GM23338 (cell line): ENCODE results near the gene CHI3L1. TPM values are rescaled to one million over a fixed set of nuclear protein-coding genes. Genes with fewer than 3 reads are reported as not detected.

Source experiments
- ATAC-seq: fragments of 200-7000 bp; cut with Tn5 transposase; 3 replicates; pipeline ENCODE4 v1.9.1; 2020
- DNase-seq: peaks from one replicate; pipeline ENCODE4 v3.0.0-alpha.2; 2015; ENCODE audit warnings: low spot score
- H2AFZ ChIP-seq: fragments of 200-600 bp; sonication (generic); 2 replicates; pipeline ENCODE4 v1.8.0; 2016; ENCODE audit warnings: antibody characterized with exemption, mild to moderate bottlenecking, moderate library complexity
- H3F3A ChIP-seq: fragments of 200-600 bp; sonication (generic); replicated peaks from 2 replicates; pipeline ENCODE4 v1.8.0; 2017; ENCODE audit warnings: antibody characterized with exemption, mixed run types, low read depth
- H3K27ac ChIP-seq: fragments of 200-600 bp; sonication (generic); 2 replicates; pipeline ENCODE4 v1.6.1; 2016; ENCODE audit warnings: low read depth
- H3K27me3 ChIP-seq: fragments of 200-600 bp; sonication (generic); 2 replicates; pipeline ENCODE4 v1.8.0; 2016; ENCODE audit warnings: mild to moderate bottlenecking, mixed run types, moderate library complexity; ENCODE audit not compliant: insufficient read depth
- H3K36me3 ChIP-seq: fragments of 200-600 bp; sonication (generic); 2 replicates; pipeline ENCODE4 v1.8.0; 2016; ENCODE audit warnings: mild to moderate bottlenecking; ENCODE audit not compliant: insufficient read depth
- H3K4me1 ChIP-seq: fragments of 200-600 bp; sonication (generic); 2 replicates; pipeline ENCODE4 v1.8.0; 2016; ENCODE audit warnings: mild to moderate bottlenecking, moderate library complexity; ENCODE audit not compliant: insufficient read depth
- H3K4me2 ChIP-seq: fragments of 200-600 bp; sonication (generic); 2 replicates; pipeline ENCODE4 v1.7.1; 2017; ENCODE audit warnings: mixed run types
- H3K4me3 ChIP-seq: fragments of 200-600 bp; sonication (generic); 2 replicates; pipeline ENCODE4 v1.6.1; 2016; ENCODE audit warnings: mixed run types
- H3K79me2 ChIP-seq: fragments of 200-600 bp; sonication (generic); replicated peaks from 2 replicates; pipeline ENCODE4 v1.8.0; 2017; ENCODE audit warnings: mild to moderate bottlenecking; ENCODE audit not compliant: insufficient read depth
- H3K9me2 ChIP-seq: fragments of 200-600 bp; sonication (generic); 2 replicates; pipeline ENCODE4 v1.8.0; 2017; ENCODE audit not compliant: insufficient read depth
- H4K20me1 ChIP-seq: fragments of 200-600 bp; sonication (generic); replicated peaks from 2 replicates; pipeline ENCODE4 v1.8.0; 2017; ENCODE audit warnings: mild to moderate bottlenecking; ENCODE audit not compliant: insufficient read depth
- H3K27ac Mint-ChIP-seq: 2 replicates; pipeline ENCODE4 v1.8.0; 2020; ENCODE audit warnings: inconsistent platforms, mild to moderate bottlenecking, moderate library complexity, mixed read lengths
- H3K27me3 Mint-ChIP-seq: 3 replicates; pipeline ENCODE4 v1.8.0; 2022; ENCODE audit warnings: low read depth, mild to moderate bottlenecking, moderate library complexity, mixed read lengths, inconsistent platforms; ENCODE audit not compliant: insufficient read depth, poor library complexity
- H3K36me3 Mint-ChIP-seq: 3 replicates; pipeline ENCODE4 v1.8.0; 2021; ENCODE audit warnings: low read depth, mild to moderate bottlenecking, inconsistent platforms, moderate library complexity, mixed read lengths
- H3K4me1 Mint-ChIP-seq: 3 replicates; pipeline ENCODE4 v1.8.0; 2020; ENCODE audit warnings: mild to moderate bottlenecking, inconsistent platforms, mixed read lengths
- H3K4me3 Mint-ChIP-seq: 3 replicates; pipeline ENCODE4 v1.8.0; 2021; ENCODE audit warnings: moderate library complexity, mild to moderate bottlenecking, inconsistent platforms, mixed read lengths
- H3K9me3 Mint-ChIP-seq: 3 replicates; pipeline ENCODE4 v1.8.0; 2020; ENCODE audit warnings: moderate library complexity, mild to moderate bottlenecking, inconsistent platforms, mixed read lengths
- CREB1 ChIP-seq: fragments of 250-450 bp; sonication (Bioruptor Pico); IDR thresholded peaks from 2 replicates; pipeline ENCODE4 v1.5.0; 2020; ENCODE audit warnings: low read depth, mild to moderate bottlenecking, moderate library complexity
- EZH2 ChIP-seq: fragments of 200-600 bp; sonication (generic); IDR thresholded peaks from one replicate; pipeline ENCODE4 v1.8.0; 2017; ENCODE audit warnings: antibody characterized with exemption, mild to moderate bottlenecking, low read depth; ENCODE audit not compliant: unreplicated experiment
- EZH2phosphoT487 ChIP-seq: fragments of 200-600 bp; sonication (generic); IDR thresholded peaks from one replicate; pipeline ENCODE4 v1.8.1; 2018; ENCODE audit warnings: antibody characterized with exemption; ENCODE audit not compliant: unreplicated experiment
- JUNB ChIP-seq: IDR thresholded peaks from one replicate; pipeline ENCODE4 v1.6.1; 2016; ENCODE audit warnings: antibody characterized with exemption; ENCODE audit not compliant: unreplicated experiment
- NANOG ChIP-seq: IDR thresholded peaks from 2 replicates; pipeline ENCODE4 v1.6.1; 2016; ENCODE audit warnings: antibody characterized with exemption, borderline replicate concordance
- POLR2AphosphoS5 ChIP-seq: IDR thresholded peaks from 2 replicates; pipeline ENCODE4 v1.6.1; 2016; ENCODE audit warnings: antibody characterized with exemption, low read depth
- STAT1 ChIP-seq: IDR thresholded peaks from one replicate; pipeline ENCODE4 v1.6.1; 2016; ENCODE audit warnings: antibody characterized with exemption; ENCODE audit not compliant: unreplicated experiment
- ZNF114 ChIP-seq: fragments of 250-450 bp; sonication (Bioruptor Pico); IDR thresholded peaks from 2 replicates; pipeline ENCODE4 v1.5.0; 2020; ENCODE audit warnings: mild to moderate bottlenecking, moderate library complexity
- ZNF331 ChIP-seq: fragments of 250-450 bp; sonication (Bioruptor Pico); IDR thresholded peaks from 2 replicates; pipeline ENCODE4 v1.5.0; 2020; ENCODE audit warnings: low read depth, mild to moderate bottlenecking, moderate library complexity
- polyA plus RNA-seq: library from polyadenylated mRNA; unstranded; fragments of >200 nt; fragmentation: Nextera tagmentation; extraction: Ambion mirVana; gene quantifications from 2 replicates; pipeline ENCODE4 v1.2.1, GENCODE V29; 2016
- total RNA-seq: library from RNA; depleted of rRNA; stranded (reverse); fragments of >200 nt; shearing (Covaris generic); gene quantifications from 2 replicates; pipeline ENCODE4 v1.2.3, GENCODE V29; 2014
- TF ChIP-seq, protein P1 (sequence below): IDR thresholded peaks from 2 replicates; pipeline ENCODE4 v1.6.1; 2016; ENCODE audit warnings: antibody characterized with exemption
- TF ChIP-seq, protein P2 (sequence below), 2 experiments: fragments of 200-600 bp in 1 of 2; sonication (generic) in 1 of 2; conservative IDR thresholded peaks; 2 replicates each; pipeline versions ENCODE4 v1.5.1 to v1.6.1; 2016 to 2017; ENCODE audit warnings: antibody characterized with exemption in 2 of 2, low read depth in 2 of 2, mild to moderate bottlenecking in 2 of 2, moderate library complexity in 1 of 2
- TF ChIP-seq, protein P3 (sequence below): IDR thresholded peaks from one replicate; pipeline ENCODE4 v1.6.1; 2018; ENCODE audit warnings: antibody characterized with exemption; ENCODE audit not compliant: unreplicated experiment
- TF ChIP-seq, protein P4 (sequence below): fragments of 250-450 bp; sonication (Bioruptor Pico); IDR thresholded peaks from 2 replicates; pipeline ENCODE4 v1.5.0; 2020; ENCODE audit warnings: mild to moderate bottlenecking, moderate library complexity

Gene CHI3L1
- total and polyA plus RNA-seq, 2 experiments from 2014 or later = 0.76 TPM; not detected in 1

DNA sequence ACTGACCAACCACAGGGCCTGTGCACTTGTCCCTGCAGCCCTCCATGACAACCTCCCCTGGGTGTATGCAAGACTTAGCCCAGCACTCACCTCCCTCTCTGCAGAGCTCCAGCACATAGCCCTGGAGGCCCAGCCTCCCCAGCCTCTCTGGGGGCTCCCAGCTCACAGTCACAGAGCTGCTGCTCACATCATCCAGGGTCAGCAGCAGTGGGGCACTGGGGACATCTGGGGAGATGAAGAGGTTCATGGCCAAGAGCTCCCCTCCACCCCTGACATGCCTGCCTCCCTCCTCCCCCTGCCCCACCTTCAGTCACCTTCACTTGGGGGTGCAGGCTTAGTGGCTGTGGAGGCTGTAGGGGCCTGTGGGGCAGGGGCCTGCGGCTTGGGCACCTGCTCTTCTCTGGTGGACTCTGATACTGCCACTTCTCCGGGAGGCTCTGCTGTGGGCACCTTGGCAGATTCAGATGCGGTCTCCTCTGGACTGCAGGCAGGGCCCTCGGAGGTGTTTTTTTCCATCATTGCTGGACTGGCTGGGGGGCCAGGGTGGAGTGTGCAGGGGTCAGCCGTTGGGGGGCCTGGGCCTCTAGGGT lies 11.2 kb downstream of the CHI3L1 start, which contains the start of gene MYBPH:
TSS of gene MYBPH (minus strand) at position 590 of the 590 bp plus-strand sequence. CDS start at position 519, 71 bp downstream.
- Mint-ChIP-seq H3K4me1 (peaks cover 17% of the 10 kb centered on the region), H3K4me3 (no peak within 1 kb of the TSS), H3K27ac (no peak within 1 kb of the TSS; the same call in 1 of the 2 replicates), H3K27me3 (peaks cover 11% of the 10 kb centered on the region), H3K36me3 (no peaks in the 10 kb centered on the region), H3K9me3 (no peaks in the 10 kb centered on the region)
- ATAC-seq (no peak), DNase-seq (no peak)
- H3K36me3 ChIP-seq = no peaks in the 10 kb centered on the region
- no peak within 1 kb of the TSS for H2AFZ ChIP-seq
- no peaks in the 10 kb centered on the region for H3K27me3 ChIP-seq
- no peak within 1 kb of the TSS for H3K27ac ChIP-seq
- TF ChIP-seq EZH2phosphoT487 = no peak
- no peak for TF ChIP-seq POLR2AphosphoS5
- TF ChIP-seq EZH2 = no peak
- no peak for TF ChIP-seq CREB1 (CRISPR knock-in tag)
- TF ChIP-seq, protein P1, sequence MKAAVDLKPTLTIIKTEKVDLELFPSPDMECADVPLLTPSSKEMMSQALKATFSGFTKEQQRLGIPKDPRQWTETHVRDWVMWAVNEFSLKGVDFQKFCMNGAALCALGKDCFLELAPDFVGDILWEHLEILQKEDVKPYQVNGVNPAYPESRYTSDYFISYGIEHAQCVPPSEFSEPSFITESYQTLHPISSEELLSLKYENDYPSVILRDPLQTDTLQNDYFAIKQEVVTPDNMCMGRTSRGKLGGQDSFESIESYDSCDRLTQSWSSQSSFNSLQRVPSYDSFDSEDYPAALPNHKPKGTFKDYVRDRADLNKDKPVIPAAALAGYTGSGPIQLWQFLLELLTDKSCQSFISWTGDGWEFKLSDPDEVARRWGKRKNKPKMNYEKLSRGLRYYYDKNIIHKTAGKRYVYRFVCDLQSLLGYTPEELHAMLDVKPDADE = no peak
- no peak for TF ChIP-seq STAT1
- TF ChIP-seq, protein P2, sequence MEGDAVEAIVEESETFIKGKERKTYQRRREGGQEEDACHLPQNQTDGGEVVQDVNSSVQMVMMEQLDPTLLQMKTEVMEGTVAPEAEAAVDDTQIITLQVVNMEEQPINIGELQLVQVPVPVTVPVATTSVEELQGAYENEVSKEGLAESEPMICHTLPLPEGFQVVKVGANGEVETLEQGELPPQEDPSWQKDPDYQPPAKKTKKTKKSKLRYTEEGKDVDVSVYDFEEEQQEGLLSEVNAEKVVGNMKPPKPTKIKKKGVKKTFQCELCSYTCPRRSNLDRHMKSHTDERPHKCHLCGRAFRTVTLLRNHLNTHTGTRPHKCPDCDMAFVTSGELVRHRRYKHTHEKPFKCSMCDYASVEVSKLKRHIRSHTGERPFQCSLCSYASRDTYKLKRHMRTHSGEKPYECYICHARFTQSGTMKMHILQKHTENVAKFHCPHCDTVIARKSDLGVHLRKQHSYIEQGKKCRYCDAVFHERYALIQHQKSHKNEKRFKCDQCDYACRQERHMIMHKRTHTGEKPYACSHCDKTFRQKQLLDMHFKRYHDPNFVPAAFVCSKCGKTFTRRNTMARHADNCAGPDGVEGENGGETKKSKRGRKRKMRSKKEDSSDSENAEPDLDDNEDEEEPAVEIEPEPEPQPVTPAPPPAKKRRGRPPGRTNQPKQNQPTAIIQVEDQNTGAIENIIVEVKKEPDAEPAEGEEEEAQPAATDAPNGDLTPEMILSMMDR (conservative IDR thresholded peaks at IDR 0.05; ENCODE audit: low read depth in 2 of 2) = no peak
- TF ChIP-seq, protein P3, sequence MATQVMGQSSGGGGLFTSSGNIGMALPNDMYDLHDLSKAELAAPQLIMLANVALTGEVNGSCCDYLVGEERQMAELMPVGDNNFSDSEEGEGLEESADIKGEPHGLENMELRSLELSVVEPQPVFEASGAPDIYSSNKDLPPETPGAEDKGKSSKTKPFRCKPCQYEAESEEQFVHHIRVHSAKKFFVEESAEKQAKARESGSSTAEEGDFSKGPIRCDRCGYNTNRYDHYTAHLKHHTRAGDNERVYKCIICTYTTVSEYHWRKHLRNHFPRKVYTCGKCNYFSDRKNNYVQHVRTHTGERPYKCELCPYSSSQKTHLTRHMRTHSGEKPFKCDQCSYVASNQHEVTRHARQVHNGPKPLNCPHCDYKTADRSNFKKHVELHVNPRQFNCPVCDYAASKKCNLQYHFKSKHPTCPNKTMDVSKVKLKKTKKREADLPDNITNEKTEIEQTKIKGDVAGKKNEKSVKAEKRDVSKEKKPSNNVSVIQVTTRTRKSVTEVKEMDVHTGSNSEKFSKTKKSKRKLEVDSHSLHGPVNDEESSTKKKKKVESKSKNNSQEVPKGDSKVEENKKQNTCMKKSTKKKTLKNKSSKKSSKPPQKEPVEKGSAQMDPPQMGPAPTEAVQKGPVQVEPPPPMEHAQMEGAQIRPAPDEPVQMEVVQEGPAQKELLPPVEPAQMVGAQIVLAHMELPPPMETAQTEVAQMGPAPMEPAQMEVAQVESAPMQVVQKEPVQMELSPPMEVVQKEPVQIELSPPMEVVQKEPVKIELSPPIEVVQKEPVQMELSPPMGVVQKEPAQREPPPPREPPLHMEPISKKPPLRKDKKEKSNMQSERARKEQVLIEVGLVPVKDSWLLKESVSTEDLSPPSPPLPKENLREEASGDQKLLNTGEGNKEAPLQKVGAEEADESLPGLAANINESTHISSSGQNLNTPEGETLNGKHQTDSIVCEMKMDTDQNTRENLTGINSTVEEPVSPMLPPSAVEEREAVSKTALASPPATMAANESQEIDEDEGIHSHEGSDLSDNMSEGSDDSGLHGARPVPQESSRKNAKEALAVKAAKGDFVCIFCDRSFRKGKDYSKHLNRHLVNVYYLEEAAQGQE = no peak
- no peak for TF ChIP-seq ZNF114
- TF ChIP-seq NANOG = no peak
- no peak for TF ChIP-seq ZNF331 (CRISPR knock-in tag)
- no peak for TF ChIP-seq JUNB
- TF ChIP-seq, protein P4, sequence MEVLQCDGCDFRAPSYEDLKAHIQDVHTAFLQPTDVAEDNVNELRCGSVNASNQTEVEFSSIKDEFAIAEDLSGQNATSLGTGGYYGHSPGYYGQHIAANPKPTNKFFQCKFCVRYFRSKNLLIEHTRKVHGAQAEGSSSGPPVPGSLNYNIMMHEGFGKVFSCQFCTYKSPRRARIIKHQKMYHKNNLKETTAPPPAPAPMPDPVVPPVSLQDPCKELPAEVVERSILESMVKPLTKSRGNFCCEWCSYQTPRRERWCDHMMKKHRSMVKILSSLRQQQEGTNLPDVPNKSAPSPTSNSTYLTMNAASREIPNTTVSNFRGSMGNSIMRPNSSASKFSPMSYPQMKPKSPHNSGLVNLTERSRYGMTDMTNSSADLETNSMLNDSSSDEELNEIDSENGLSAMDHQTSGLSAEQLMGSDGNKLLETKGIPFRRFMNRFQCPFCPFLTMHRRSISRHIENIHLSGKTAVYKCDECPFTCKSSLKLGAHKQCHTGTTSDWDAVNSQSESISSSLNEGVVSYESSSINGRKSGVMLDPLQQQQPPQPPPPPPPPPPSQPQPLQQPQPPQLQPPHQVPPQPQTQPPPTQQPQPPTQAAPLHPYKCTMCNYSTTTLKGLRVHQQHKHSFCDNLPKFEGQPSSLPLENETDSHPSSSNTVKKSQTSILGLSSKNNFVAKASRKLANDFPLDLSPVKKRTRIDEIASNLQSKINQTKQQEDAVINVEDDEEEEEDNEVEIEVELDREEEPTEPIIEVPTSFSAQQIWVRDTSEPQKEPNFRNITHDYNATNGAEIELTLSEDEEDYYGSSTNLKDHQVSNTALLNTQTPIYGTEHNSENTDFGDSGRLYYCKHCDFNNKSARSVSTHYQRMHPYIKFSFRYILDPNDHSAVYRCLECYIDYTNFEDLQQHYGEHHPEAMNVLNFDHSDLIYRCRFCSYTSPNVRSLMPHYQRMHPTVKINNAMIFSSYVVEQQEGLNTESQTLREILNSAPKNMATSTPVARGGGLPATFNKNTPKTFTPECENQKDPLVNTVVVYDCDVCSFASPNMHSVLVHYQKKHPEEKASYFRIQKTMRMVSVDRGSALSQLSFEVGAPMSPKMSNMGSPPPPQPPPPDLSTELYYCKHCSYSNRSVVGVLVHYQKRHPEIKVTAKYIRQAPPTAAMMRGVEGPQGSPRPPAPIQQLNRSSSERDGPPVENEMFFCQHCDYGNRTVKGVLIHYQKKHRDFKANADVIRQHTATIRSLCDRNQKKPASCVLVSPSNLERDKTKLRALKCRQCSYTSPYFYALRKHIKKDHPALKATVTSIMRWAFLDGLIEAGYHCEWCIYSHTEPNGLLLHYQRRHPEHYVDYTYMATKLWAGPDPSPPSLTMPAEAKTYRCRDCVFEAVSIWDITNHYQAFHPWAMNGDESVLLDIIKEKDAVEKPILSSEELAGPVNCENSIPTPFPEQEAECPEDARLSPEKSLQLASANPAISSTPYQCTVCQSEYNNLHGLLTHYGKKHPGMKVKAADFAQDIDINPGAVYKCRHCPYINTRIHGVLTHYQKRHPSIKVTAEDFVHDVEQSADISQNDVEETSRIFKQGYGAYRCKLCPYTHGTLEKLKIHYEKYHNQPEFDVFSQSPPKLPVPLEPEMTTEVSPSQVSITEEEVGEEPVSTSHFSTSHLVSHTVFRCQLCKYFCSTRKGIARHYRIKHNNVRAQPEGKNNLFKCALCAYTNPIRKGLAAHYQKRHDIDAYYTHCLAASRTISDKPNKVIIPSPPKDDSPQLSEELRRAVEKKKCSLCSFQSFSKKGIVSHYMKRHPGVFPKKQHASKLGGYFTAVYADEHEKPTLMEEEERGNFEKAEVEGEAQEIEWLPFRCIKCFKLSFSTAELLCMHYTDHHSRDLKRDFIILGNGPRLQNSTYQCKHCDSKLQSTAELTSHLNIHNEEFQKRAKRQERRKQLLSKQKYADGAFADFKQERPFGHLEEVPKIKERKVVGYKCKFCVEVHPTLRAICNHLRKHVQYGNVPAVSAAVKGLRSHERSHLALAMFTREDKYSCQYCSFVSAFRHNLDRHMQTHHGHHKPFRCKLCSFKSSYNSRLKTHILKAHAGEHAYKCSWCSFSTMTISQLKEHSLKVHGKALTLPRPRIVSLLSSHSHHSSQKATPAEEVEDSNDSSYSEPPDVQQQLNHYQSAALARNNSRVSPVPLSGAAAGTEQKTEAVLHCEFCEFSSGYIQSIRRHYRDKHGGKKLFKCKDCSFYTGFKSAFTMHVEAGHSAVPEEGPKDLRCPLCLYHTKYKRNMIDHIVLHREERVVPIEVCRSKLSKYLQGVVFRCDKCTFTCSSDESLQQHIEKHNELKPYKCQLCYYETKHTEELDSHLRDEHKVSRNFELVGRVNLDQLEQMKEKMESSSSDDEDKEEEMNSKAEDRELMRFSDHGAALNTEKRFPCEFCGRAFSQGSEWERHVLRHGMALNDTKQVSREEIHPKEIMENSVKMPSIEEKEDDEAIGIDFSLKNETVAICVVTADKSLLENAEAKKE (CRISPR knock-in tag) = no peak
- no peak within 1 kb of the TSS for H3K4me2 ChIP-seq
- H3K9me2 ChIP-seq = no peaks in the 10 kb centered on the region
- H3K4me3 ChIP-seq = no peak within 1 kb of the TSS
- no peaks in the 10 kb centered on the region for H3K79me2 ChIP-seq
- H3F3A ChIP-seq = no peaks in the 10 kb centered on the region
- H4K20me1 ChIP-seq = no peaks in the 10 kb centered on the region
- H3K4me1 ChIP-seq = no peaks in the 10 kb centered on the region; the same call in 1 of the 2 replicates
